ENCODE measurements around the gene GPATCH8. TPM values are rescaled to one million over a fixed set of nuclear protein-coding genes. Genes with fewer than 3 reads are reported as not detected.

The GPATCH8 gene
- total and polyA plus RNA-seq, 2 of the 8 experiments (the other 6 are each of a cell fraction or from before 2014, with no cell fraction given), result 20.5 to 58.1 TPM

- TF ChIP-seq CEBPB (IDR thresholded peaks at IDR 0.05; ENCODE audit: low read depth, low read length), result no peak
- TF ChIP-seq MAX (IDR thresholded peaks at IDR 0.05), result peak; percentile 19
These were observed 149.4 kb downstream of the GPATCH8 start (continued) for GRCh38 chr17:44353672-44354331.

All from H1 (cell line).